ENCODE data around the gene DUT.

DNA sequence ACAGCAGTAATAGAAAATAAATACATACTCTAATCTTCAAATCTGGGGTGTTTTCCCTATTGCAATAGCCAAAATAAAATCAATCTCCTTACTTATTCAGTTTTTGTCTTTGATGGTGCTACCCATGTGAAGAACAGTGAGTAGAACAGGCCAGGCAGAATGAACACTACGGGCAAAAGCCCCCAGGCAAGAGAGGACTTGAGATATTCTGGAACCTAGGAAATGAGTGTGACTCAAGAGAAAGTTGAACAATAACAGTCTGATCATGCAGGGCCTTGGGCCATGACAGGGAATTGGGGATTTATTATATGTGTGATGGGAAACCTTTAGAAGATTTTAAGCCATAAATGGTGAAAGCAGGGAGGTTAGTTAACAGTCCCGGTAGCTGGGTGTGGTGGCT, 14.0 kb upstream of the DUT start:
- TF ChIP-seq, protein P1, sequence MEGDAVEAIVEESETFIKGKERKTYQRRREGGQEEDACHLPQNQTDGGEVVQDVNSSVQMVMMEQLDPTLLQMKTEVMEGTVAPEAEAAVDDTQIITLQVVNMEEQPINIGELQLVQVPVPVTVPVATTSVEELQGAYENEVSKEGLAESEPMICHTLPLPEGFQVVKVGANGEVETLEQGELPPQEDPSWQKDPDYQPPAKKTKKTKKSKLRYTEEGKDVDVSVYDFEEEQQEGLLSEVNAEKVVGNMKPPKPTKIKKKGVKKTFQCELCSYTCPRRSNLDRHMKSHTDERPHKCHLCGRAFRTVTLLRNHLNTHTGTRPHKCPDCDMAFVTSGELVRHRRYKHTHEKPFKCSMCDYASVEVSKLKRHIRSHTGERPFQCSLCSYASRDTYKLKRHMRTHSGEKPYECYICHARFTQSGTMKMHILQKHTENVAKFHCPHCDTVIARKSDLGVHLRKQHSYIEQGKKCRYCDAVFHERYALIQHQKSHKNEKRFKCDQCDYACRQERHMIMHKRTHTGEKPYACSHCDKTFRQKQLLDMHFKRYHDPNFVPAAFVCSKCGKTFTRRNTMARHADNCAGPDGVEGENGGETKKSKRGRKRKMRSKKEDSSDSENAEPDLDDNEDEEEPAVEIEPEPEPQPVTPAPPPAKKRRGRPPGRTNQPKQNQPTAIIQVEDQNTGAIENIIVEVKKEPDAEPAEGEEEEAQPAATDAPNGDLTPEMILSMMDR (IDR thresholded peaks at IDR 0.05), result no peak
- TF ChIP-seq POLR2A (IDR thresholded peaks at IDR 0.05), result no peak
